Muscle layer of duodenum (tissue), 2 donors: ENCODE measurements around the gene GAMT.

Experiments used
- H3K27ac ChIP-seq: one replicate; pipeline ENCODE4 v1.7.0; 2013; ENCODE audit warnings: mild to moderate bottlenecking, low read length
- H3K27me3 ChIP-seq: one replicate; pipeline ENCODE4 v1.7.0; 2013; ENCODE audit warnings: low read depth, mild to moderate bottlenecking, control low read depth, low read length
- H3K36me3 ChIP-seq, 2 donors: one replicate each; pipeline ENCODE4 v1.7.0; 2013; ENCODE audit warnings: low read length in 2 of 2, control low read depth in 1 of 2, mild to moderate bottlenecking in 1 of 2; ENCODE audit not compliant: insufficient read depth in 2 of 2, control insufficient read depth in 1 of 2
- H3K4me1 ChIP-seq, 2 donors: one replicate each; pipeline ENCODE4 v1.7.0; 2013; ENCODE audit warnings: low read length in 2 of 2, mild to moderate bottlenecking in 2 of 2, control low read depth in 1 of 2, moderate library complexity in 1 of 2; ENCODE audit not compliant: insufficient read depth in 2 of 2, control insufficient read depth in 1 of 2
- H3K4me3 ChIP-seq, 2 donors: one replicate each; pipeline ENCODE4 v1.7.0; 2013; ENCODE audit warnings: low read length in 2 of 2, low read depth in 1 of 2, mild to moderate bottlenecking in 1 of 2
- H3K9me3 ChIP-seq, 2 donors: one replicate each; pipeline ENCODE4 v1.7.0; 2013; ENCODE audit warnings: low read length in 2 of 2, control low read depth in 1 of 2, mild to moderate bottlenecking in 1 of 2; ENCODE audit not compliant: control insufficient read depth in 1 of 2
- donor health status: healthy.

Gene GAMT

DNA sequence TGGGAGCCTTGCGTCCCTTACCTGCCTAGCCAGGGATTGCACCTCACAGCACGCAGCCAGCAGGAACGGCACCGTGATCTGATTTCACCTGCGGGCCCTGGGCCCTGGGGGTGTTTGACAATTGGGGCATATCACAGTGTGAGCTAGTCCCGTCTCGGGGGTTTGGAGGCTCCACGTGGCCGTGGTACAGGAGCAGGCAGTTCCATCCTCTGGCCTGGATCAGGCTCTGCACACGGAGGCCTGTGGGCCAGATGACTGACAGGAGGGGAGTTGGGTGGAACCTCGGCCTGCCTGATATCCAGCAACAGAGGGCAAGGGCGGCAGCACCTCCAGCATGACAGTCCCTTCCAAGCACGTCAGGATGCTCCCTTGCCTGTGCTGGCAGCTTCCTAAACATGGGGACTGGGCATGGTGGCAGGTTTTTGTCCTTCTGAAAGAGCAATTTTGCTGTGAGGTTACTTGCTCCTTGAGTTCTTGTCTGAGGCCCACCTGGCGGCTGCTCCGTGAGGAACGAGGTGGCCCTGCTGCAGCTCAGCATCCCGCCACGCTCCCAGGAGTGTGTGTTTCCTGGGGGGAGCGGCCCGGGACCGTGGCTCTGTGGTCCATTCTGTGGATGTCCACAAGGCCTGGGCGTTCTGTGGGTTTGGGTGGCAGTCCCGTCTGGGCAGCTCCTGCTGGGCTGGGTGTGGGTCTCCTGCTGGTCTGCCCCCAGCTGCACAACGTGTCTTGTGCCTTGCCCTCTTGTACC lies 30.6 kb upstream of the GAMT start:
- H3K36me3 ChIP-seq: peaks cover 31 to 77% of the 10 kb centered on the region in 2 donors
- H3K27me3 ChIP-seq: no peaks in the 10 kb centered on the region
- H3K4me1 ChIP-seq: no peaks in the 10 kb centered on the region
- H3K9me3 ChIP-seq: no peaks in the 10 kb centered on the region
- H3K27ac ChIP-seq: no peak overlapping the region
- H3K4me3 ChIP-seq: no peak overlapping the region

GRCh38 chr19:1430246-1430645 lies 28.9 kb upstream of the GAMT start:
- Histone ChIP-seq H3K9me3 (no peaks in the 10 kb centered on the region), H3K27me3 (no peaks in the 10 kb centered on the region), H3K36me3 (peaks cover 32 to 89% of the 10 kb centered on the region in 2 donors), H3K4me1 (no peaks in the 10 kb centered on the region), H3K4me3 (no peak overlapping the region), H3K27ac (no peak overlapping the region)

- no peak overlapping the region for H3K27ac ChIP-seq
- no peaks in the 10 kb centered on the region for H3K4me1 ChIP-seq
- H3K9me3 ChIP-seq: no peaks in the 10 kb centered on the region
- H3K36me3 ChIP-seq: peaks cover 33 to 90% of the 10 kb centered on the region in 2 donors
- no peak overlapping the region for H3K4me3 ChIP-seq
- no peaks in the 10 kb centered on the region for H3K27me3 ChIP-seq
Measured at GRCh38 chr19:1429750-1430149, 28.4 kb upstream of the GAMT start.

GRCh38 chr19:1428738-1429391 lies 27.5 kb upstream of the GAMT start:
- Histone ChIP-seq H3K36me3 (peaks cover 35 to 88% of the 10 kb centered on the region in 2 donors), H3K4me1 (no peaks in the 10 kb centered on the region), H3K9me3 (no peaks in the 10 kb centered on the region), H3K4me3 (no peak overlapping the region), H3K27me3 (no peaks in the 10 kb centered on the region), H3K27ac (no peak overlapping the region)

DNA sequence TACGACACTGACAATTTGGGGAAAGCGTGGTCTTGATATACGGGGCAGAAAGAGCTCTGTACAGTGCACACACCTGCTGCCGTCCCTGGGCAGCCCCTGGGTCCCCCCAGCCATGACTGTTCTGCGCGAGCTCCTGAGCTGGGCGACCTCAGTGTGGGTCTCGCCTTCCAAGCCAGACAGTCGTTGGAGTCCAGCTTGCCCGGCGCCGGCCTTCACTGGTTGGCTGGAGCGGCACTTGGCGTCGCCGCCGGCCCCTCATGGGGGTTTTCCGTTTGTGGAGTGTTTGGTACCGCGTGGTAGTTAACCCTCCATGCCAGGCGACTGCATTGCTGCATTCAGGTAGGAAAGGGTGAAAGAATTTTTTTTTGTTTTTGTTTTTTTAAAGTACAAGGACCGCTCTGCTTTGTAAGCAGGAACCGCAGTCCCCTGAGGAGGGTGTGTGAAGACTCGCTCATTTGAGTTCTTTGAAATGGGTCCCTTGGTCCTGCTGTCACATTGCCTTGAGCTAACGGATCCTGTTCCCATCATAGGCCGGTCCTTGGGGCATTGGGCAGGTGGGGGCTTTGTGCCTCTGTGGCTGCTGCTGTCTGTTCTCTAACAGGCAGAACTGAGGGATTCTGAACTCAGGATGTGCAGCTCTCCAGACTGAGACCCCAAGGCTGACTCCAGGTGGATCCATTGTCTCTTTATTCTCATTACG lies 26.0 kb upstream of the GAMT start:
- no peak overlapping the region for H3K27ac ChIP-seq
- H3K27me3 ChIP-seq: no peaks in the 10 kb centered on the region
- no peaks in the 10 kb centered on the region for H3K9me3 ChIP-seq
- H3K4me1 ChIP-seq: no peaks in the 10 kb centered on the region
- H3K4me3 ChIP-seq: no peak overlapping the region
- H3K36me3 ChIP-seq: peaks cover 33 to 88% of the 10 kb centered on the region in 2 donors

GRCh38 chr19:1426736-1427135 lies 25.4 kb upstream of the GAMT start:
- H3K4me3 ChIP-seq: no peak overlapping the region
- no peak overlapping the region for H3K27ac ChIP-seq
- H3K27me3 ChIP-seq: no peaks in the 10 kb centered on the region
- H3K9me3 ChIP-seq: no peaks in the 10 kb centered on the region
- H3K36me3 ChIP-seq: peaks cover 34 to 88% of the 10 kb centered on the region in 2 donors
- no peaks in the 10 kb centered on the region for H3K4me1 ChIP-seq

GRCh38 chr19:1425902-1426301 lies 24.6 kb upstream of the GAMT start:
- Histone ChIP-seq H3K4me1 (no peaks in the 10 kb centered on the region), H3K9me3 (no peaks in the 10 kb centered on the region), H3K27me3 (no peaks in the 10 kb centered on the region), H3K36me3 (peaks cover 35 to 92% of the 10 kb centered on the region in 2 donors), H3K4me3 (no peak overlapping the region), H3K27ac (no peak overlapping the region)

DNA sequence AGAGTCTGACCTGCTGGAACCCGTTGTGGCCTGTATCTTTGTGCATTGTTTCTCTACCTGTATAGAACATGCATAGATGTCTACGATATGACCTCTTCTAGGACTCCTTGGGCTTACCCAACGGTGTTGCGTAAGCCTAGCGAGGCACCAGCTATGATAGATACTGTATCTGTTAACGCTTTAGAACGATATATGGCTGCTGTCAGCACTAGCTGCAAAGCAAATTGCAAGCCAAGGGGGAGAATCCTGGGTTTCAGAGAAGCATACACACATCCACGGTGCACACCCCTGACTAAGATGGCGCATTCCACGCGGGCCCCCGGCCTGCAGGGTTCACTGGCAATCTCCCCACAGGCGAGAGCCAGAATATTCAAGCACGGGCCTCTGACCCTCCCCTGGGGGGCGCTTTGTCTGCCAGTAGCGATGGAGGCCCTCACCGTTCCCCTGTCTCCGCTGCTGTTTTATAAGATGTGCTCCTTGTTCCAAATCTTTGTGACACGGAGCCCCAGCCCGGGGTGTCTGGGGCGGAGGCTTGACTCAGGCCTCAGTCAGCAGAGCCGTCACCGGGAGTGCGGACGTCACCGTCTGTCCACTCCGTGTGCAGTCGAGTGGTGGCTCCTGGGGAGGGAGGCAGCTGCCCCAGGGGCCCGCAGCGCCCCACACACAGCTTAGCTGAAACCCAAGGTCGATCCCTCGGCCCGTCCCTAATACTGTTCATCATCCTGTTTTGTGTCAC lies 23.9 kb upstream of the GAMT start:
- no peak overlapping the region for H3K27ac ChIP-seq
- H3K27me3 ChIP-seq: no peaks in the 10 kb centered on the region
- H3K4me1 ChIP-seq: no peaks in the 10 kb centered on the region
- peaks cover 39 to 96% of the 10 kb centered on the region in 2 donors for H3K36me3 ChIP-seq
- no peak overlapping the region for H3K4me3 ChIP-seq
- H3K9me3 ChIP-seq: no peaks in the 10 kb centered on the region

DNA sequence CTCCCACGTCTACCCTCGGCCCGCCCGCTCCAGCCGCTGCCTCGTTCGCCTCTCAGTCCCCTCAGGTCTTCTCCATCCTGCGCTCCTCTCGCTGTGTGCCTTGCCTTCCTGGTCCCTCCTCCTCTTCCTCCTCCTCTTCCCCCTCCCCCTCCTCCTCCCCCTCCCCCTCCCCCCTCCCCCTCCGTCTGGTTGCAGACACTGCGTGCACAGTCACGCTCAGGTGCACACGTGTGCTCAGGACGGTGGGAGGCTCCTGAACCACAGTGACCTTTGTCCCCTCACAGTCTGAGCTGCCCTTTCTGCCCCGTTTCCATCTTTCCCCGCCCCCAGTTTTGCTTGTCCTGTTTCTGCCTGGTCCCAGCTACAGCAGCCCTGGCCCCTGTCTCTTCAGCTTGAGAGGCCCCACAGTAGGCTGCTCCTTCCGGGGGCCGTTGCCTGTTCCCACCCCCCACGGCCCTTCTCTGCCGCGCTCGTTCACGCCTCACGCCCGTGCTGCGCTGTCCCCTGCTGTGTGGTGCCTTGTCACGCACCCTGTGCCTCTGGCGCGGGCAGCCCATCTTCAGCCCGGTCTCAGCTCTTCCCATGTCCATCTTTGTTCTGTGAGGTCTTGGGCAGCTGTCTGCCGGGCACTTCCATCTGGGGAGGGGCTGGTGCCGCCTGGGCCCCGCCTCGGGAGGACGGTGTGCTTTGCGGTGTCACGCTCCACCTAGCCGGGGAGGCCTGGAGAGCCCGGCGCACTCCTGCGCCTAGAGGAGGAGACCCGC lies 23.0 kb upstream of the GAMT start:
- H3K27me3 ChIP-seq: no peaks in the 10 kb centered on the region
- H3K36me3 ChIP-seq: peaks cover 39 to 93% of the 10 kb centered on the region in 2 donors
- no peak overlapping the region for H3K27ac ChIP-seq
- H3K4me1 ChIP-seq: no peaks in the 10 kb centered on the region
- H3K4me3 ChIP-seq: no peak overlapping the region
- no peaks in the 10 kb centered on the region for H3K9me3 ChIP-seq

GRCh38 chr19:1423436-1424191 lies 22.3 kb upstream of the GAMT start:
- Histone ChIP-seq H3K36me3 (peaks cover 39 to 93% of the 10 kb centered on the region in 2 donors), H3K4me3 (no peak overlapping the region), H3K4me1 (no peaks in the 10 kb centered on the region), H3K27me3 (no peaks in the 10 kb centered on the region), H3K9me3 (no peaks in the 10 kb centered on the region), H3K27ac (no peak overlapping the region)
